GM19324 (cell line): ENCODE results near the gene PGM5.

ENCODE experiments used
- ATAC-seq: cut with Tn5 transposase; IDR thresholded peaks from one replicate; pipeline ENCODE4 v1.9.1; 2021; ENCODE audit warnings: mild to moderate bottlenecking, moderate library complexity; ENCODE audit not compliant: unreplicated experiment, low FRiP score

Gene PGM5

GRCh38 chr9:68523367-68523936, 167.0 kb downstream of the PGM5 start:
- ATAC-seq, result no peak

GRCh38 chr9:68530618-68531017, 174.2 kb downstream of the PGM5 start:
- no peak for ATAC-seq

- no peak for ATAC-seq
Measured at GRCh38 chr9:68532131-68532530, 175.7 kb downstream of the PGM5 start.

- no peak for ATAC-seq
Measured at GRCh38 chr9:68533678-68534077, 177.3 kb downstream of the PGM5 start.

- no peak for ATAC-seq
Measured at GRCh38 chr9:68536876-68537615, 180.6 kb downstream of the PGM5 start.

GRCh38 chr9:68537616-68537880, 181.1 kb downstream of the PGM5 start:
- no peak for ATAC-seq

- no peak for ATAC-seq
Measured at GRCh38 chr9:68538200-68538599, 181.8 kb downstream of the PGM5 start.

GRCh38 chr9:68540712-68541535, 184.5 kb downstream of the PGM5 start, which contains the start of gene TMEM252:
Gene TMEM252 (minus strand): TSS chr9:68540883. CDS start chr9:68540814, 69 bp downstream.
- no peak for ATAC-seq

- no peak for ATAC-seq
Measured at GRCh38 chr9:68541568-68541967, 185.2 kb downstream of the PGM5 start.

- peak; percentile 27 for ATAC-seq
Measured at GRCh38 chr9:68545033-68545705, 188.8 kb downstream of the PGM5 start.

- ATAC-seq, result peak; percentile 90
Measured at GRCh38 chr9:68546596-68547390, 190.4 kb downstream of the PGM5 start.

GRCh38 chr9:68547417-68547816, 191.0 kb downstream of the PGM5 start:
- no peak for ATAC-seq

- no peak for ATAC-seq
Measured at GRCh38 chr9:68548241-68548640, 191.8 kb downstream of the PGM5 start.

GRCh38 chr9:68551191-68551590, 194.8 kb downstream of the PGM5 start:
- no peak for ATAC-seq

- ATAC-seq, result no peak
Measured at GRCh38 chr9:68552700-68553476, 196.5 kb downstream of the PGM5 start.

GRCh38 chr9:68555437-68556150, 199.2 kb downstream of the PGM5 start:
- no peak for ATAC-seq

- ATAC-seq, result no peak
Measured at GRCh38 chr9:68558545-68558944, 202.1 kb downstream of the PGM5 start.

- ATAC-seq, result peak; percentile 57
Measured at GRCh38 chr9:68560071-68560844, 203.8 kb downstream of the PGM5 start.
